ENCODE data around the gene SMARCB1.

Gene SMARCB1

GRCh38 chr22:23844739-23845202 lies 58.0 kb downstream of the SMARCB1 start:
- no peaks in the 10 kb centered on the region for H3K9me3 ChIP-seq (ENCODE audit: control insufficient read depth in 1 of 2, low read length in 2 of 2)
- H3K27me3 ChIP-seq (ENCODE audit: control insufficient read depth in 1 of 2, insufficient read depth in 2 of 2, low read length in 2 of 2) = no peaks in the 10 kb centered on the region
- no peaks in the 10 kb centered on the region for H3K36me3 ChIP-seq (ENCODE audit: control insufficient read depth in 1 of 2, insufficient read depth in 2 of 2, low read length in 2 of 2)
- H3K9ac ChIP-seq (ENCODE audit: low read depth in 1 of 2, low read length in 2 of 2) = no peak overlapping the region
- H3K27ac ChIP-seq (ENCODE audit: low read depth, low read length) = peak overlapping the region; percentile 44
- H3K4me3 ChIP-seq (ENCODE audit: low read depth in 1 of 2, low read length in 2 of 2) = no peak overlapping the region
- H3K4me1 ChIP-seq (ENCODE audit: control insufficient read depth in 1 of 2, insufficient read depth in 2 of 2, low read length in 2 of 2) = peaks cover 11 to 40% of the 10 kb centered on the region in 2 donors

GRCh38 chr22:23845265-23846080 lies 58.7 kb downstream of the SMARCB1 start:
- H3K4me1 ChIP-seq (ENCODE audit: control insufficient read depth in 1 of 2, insufficient read depth in 2 of 2, low read length in 2 of 2) = peaks cover 11 to 45% of the 10 kb centered on the region in 2 donors
- H3K4me3 ChIP-seq (ENCODE audit: low read depth in 1 of 2, low read length in 2 of 2) = no peak overlapping the region
- no peaks in the 10 kb centered on the region for H3K27me3 ChIP-seq (ENCODE audit: control insufficient read depth in 1 of 2, insufficient read depth in 2 of 2, low read length in 2 of 2)
- no peaks in the 10 kb centered on the region for H3K9me3 ChIP-seq (ENCODE audit: control insufficient read depth in 1 of 2, low read length in 2 of 2)
- peak overlapping the region; percentile 44 for H3K27ac ChIP-seq (ENCODE audit: low read depth, low read length)
- H3K36me3 ChIP-seq (ENCODE audit: control insufficient read depth in 1 of 2, insufficient read depth in 2 of 2, low read length in 2 of 2) = no peaks in the 10 kb centered on the region
- peak overlapping the region in 1 of 2 donors; percentile 25 for H3K9ac ChIP-seq (ENCODE audit: low read depth in 1 of 2, low read length in 2 of 2)

GRCh38 chr22:23846081-23846469 lies 59.3 kb downstream of the SMARCB1 start:
- Histone ChIP-seq H3K4me3 (ENCODE audit: low read depth in 1 of 2, low read length in 2 of 2) (no peak overlapping the region), H3K27me3 (ENCODE audit: control insufficient read depth in 1 of 2, insufficient read depth in 2 of 2, low read length in 2 of 2) (no peaks in the 10 kb centered on the region), H3K27ac (ENCODE audit: low read depth, low read length) (no peak overlapping the region), H3K9ac (ENCODE audit: low read depth in 1 of 2, low read length in 2 of 2) (no peak overlapping the region), H3K4me1 (ENCODE audit: control insufficient read depth in 1 of 2, insufficient read depth in 2 of 2, low read length in 2 of 2) (peaks cover 11 to 45% of the 10 kb centered on the region in 2 donors), H3K36me3 (ENCODE audit: control insufficient read depth in 1 of 2, insufficient read depth in 2 of 2, low read length in 2 of 2) (no peaks in the 10 kb centered on the region), H3K9me3 (ENCODE audit: control insufficient read depth in 1 of 2, low read length in 2 of 2) (no peaks in the 10 kb centered on the region)

- Histone ChIP-seq H3K27ac (ENCODE audit: low read depth, low read length) (no peak overlapping the region), H3K36me3 (ENCODE audit: control insufficient read depth in 1 of 2, insufficient read depth in 2 of 2, low read length in 2 of 2) (no peaks in the 10 kb centered on the region), H3K4me3 (ENCODE audit: low read depth in 1 of 2, low read length in 2 of 2) (no peak overlapping the region), H3K9ac (ENCODE audit: low read depth in 1 of 2, low read length in 2 of 2) (no peak overlapping the region), H3K4me1 (ENCODE audit: control insufficient read depth in 1 of 2, insufficient read depth in 2 of 2, low read length in 2 of 2) (peaks cover 11 to 45% of the 10 kb centered on the region in 2 donors), H3K9me3 (ENCODE audit: control insufficient read depth in 1 of 2, low read length in 2 of 2) (no peaks in the 10 kb centered on the region), H3K27me3 (ENCODE audit: control insufficient read depth in 1 of 2, insufficient read depth in 2 of 2, low read length in 2 of 2) (no peaks in the 10 kb centered on the region)
Measured at GRCh38 chr22:23847310-23847920, 60.6 kb downstream of the SMARCB1 start.

- H3K36me3 ChIP-seq (ENCODE audit: control insufficient read depth in 1 of 2, insufficient read depth in 2 of 2, low read length in 2 of 2) = no peaks in the 10 kb centered on the region
- H3K9ac ChIP-seq (ENCODE audit: low read depth in 1 of 2, low read length in 2 of 2) = no peak overlapping the region
- H3K9me3 ChIP-seq (ENCODE audit: control insufficient read depth in 1 of 2, low read length in 2 of 2) = no peaks in the 10 kb centered on the region
- no peaks in the 10 kb centered on the region for H3K27me3 ChIP-seq (ENCODE audit: control insufficient read depth in 1 of 2, insufficient read depth in 2 of 2, low read length in 2 of 2)
- H3K4me1 ChIP-seq (ENCODE audit: control insufficient read depth in 1 of 2, insufficient read depth in 2 of 2, low read length in 2 of 2) = peaks cover 11 to 41% of the 10 kb centered on the region in 2 donors
- H3K4me3 ChIP-seq (ENCODE audit: low read depth in 1 of 2, low read length in 2 of 2) = no peak overlapping the region
- H3K27ac ChIP-seq (ENCODE audit: low read depth, low read length) = no peak overlapping the region
Measured at GRCh38 chr22:23847991-23848864, 61.5 kb downstream of the SMARCB1 start.

GRCh38 chr22:23849009-23850006 lies 62.5 kb downstream of the SMARCB1 start:
- no peaks in the 10 kb centered on the region for H3K36me3 ChIP-seq (ENCODE audit: control insufficient read depth in 1 of 2, insufficient read depth in 2 of 2, low read length in 2 of 2)
- no peak overlapping the region for H3K27ac ChIP-seq (ENCODE audit: low read depth, low read length)
- peaks cover 11 to 39% of the 10 kb centered on the region in 2 donors for H3K4me1 ChIP-seq (ENCODE audit: control insufficient read depth in 1 of 2, insufficient read depth in 2 of 2, low read length in 2 of 2)
- no peaks in the 10 kb centered on the region for H3K27me3 ChIP-seq (ENCODE audit: control insufficient read depth in 1 of 2, insufficient read depth in 2 of 2, low read length in 2 of 2)
- H3K9ac ChIP-seq (ENCODE audit: low read depth in 1 of 2, low read length in 2 of 2) = no peak overlapping the region
- no peak overlapping the region for H3K4me3 ChIP-seq (ENCODE audit: low read depth in 1 of 2, low read length in 2 of 2)
- no peaks in the 10 kb centered on the region for H3K9me3 ChIP-seq (ENCODE audit: control insufficient read depth in 1 of 2, low read length in 2 of 2)

GRCh38 chr22:23850136-23850611 lies 63.4 kb downstream of the SMARCB1 start:
- H3K36me3 ChIP-seq (ENCODE audit: control insufficient read depth in 1 of 2, insufficient read depth in 2 of 2, low read length in 2 of 2) = no peaks in the 10 kb centered on the region
- H3K9ac ChIP-seq (ENCODE audit: low read depth in 1 of 2, low read length in 2 of 2) = no peak overlapping the region
- H3K27ac ChIP-seq (ENCODE audit: low read depth, low read length) = no peak overlapping the region
- H3K4me1 ChIP-seq (ENCODE audit: control insufficient read depth in 1 of 2, insufficient read depth in 2 of 2, low read length in 2 of 2) = peaks cover 5 to 30% of the 10 kb centered on the region in 2 donors
- H3K9me3 ChIP-seq (ENCODE audit: control insufficient read depth in 1 of 2, low read length in 2 of 2) = no peaks in the 10 kb centered on the region
- H3K4me3 ChIP-seq (ENCODE audit: low read depth in 1 of 2, low read length in 2 of 2) = peak overlapping the region in 1 of 2 donors; percentile 16
- H3K27me3 ChIP-seq (ENCODE audit: control insufficient read depth in 1 of 2, insufficient read depth in 2 of 2, low read length in 2 of 2) = no peaks in the 10 kb centered on the region

GRCh38 chr22:23856721-23857605 lies 70.2 kb downstream of the SMARCB1 start:
- H3K27me3 ChIP-seq (ENCODE audit: control insufficient read depth in 1 of 2, insufficient read depth in 2 of 2, low read length in 2 of 2) = no peaks in the 10 kb centered on the region
- peak overlapping the region; percentile 58 for H3K27ac ChIP-seq (ENCODE audit: low read depth, low read length)
- peaks cover 13 to 22% of the 10 kb centered on the region in 2 donors for H3K4me1 ChIP-seq (ENCODE audit: control insufficient read depth in 1 of 2, insufficient read depth in 2 of 2, low read length in 2 of 2)
- H3K9me3 ChIP-seq (ENCODE audit: control insufficient read depth in 1 of 2, low read length in 2 of 2) = no peaks in the 10 kb centered on the region
- peak overlapping the region; percentile 73 to 82 for H3K9ac ChIP-seq (ENCODE audit: low read depth in 1 of 2, low read length in 2 of 2)
- H3K36me3 ChIP-seq (ENCODE audit: control insufficient read depth in 1 of 2, insufficient read depth in 2 of 2, low read length in 2 of 2) = no peaks in the 10 kb centered on the region
- H3K4me3 ChIP-seq (ENCODE audit: low read depth in 1 of 2, low read length in 2 of 2) = peak overlapping the region; percentile 81 to 89
